ENCODE measurements around the gene RFX8. TPM values are rescaled to one million over a fixed set of nuclear protein-coding genes. Genes with fewer than 3 reads are reported as not detected.

Gene RFX8
- total and polyA plus RNA-seq, 2 of the 13 experiments (the other 11 are each of a cell fraction or from before 2014, with no cell fraction given) = not detected

- TF ChIP-seq ZKSCAN5 (CRISPR knock-in tag; IDR thresholded peaks at IDR 0.05) (no peak), ELF1 (CRISPR knock-in tag; IDR thresholded peaks at IDR 0.05) (no peak), ELF3 (CRISPR knock-in tag; IDR thresholded peaks at IDR 0.05) (peak; percentile 88), KAT7 (CRISPR knock-in tag; IDR thresholded peaks at IDR 0.05; ENCODE audit: borderline replicate concordance) (no peak), ZEB1 (IDR thresholded peaks at IDR 0.05; ENCODE audit: insufficient replicate concordance, low read depth) (peak; percentile 49), ZNF34 (CRISPR knock-in tag; IDR thresholded peaks at IDR 0.05; ENCODE audit: borderline replicate concordance) (no peak), PLRG1 (conservative IDR thresholded peaks at IDR 0.05) (no peak), ONECUT2 (CRISPR knock-in tag; IDR thresholded peaks at IDR 0.05) (0 out of 2 replicates have a peak, but pooled peaks have one; percentile 14), THAP9 (CRISPR knock-in tag; IDR thresholded peaks at IDR 0.05; ENCODE audit: borderline replicate concordance) (0 out of 2 replicates have a peak, but pooled peaks have one; percentile 15), CENPBD1 (CRISPR knock-in tag; IDR thresholded peaks at IDR 0.05; ENCODE audit: borderline replicate concordance, low read depth) (no peak), SAP130 (CRISPR knock-in tag; IDR thresholded peaks at IDR 0.05; ENCODE audit: low read depth) (peak; percentile 30; the same call in 1 of the 2 replicates), PCBP1 (IDR thresholded peaks at IDR 0.05; ENCODE audit: borderline replicate concordance, low read depth, low read length) (0 out of 2 replicates have a peak, but pooled peaks have one; percentile 71), PRDM4 (CRISPR knock-in tag; IDR thresholded peaks at IDR 0.05; ENCODE audit: borderline replicate concordance) (no peak), ZNF329 (CRISPR knock-in tag; IDR thresholded peaks at IDR 0.05; ENCODE audit: low read depth) (no peak), POGZ (CRISPR knock-in tag; IDR thresholded peaks at IDR 0.05) (0 out of 2 replicates have a peak, but pooled peaks have one; percentile 0), IKZF1 (IDR thresholded peaks at IDR 0.05) (no peak), RARA (CRISPR knock-in tag; IDR thresholded peaks at IDR 0.05) (peak; percentile 40; the same call in 1 of the 2 replicates), CBX5 (CRISPR knock-in tag; IDR thresholded peaks at IDR 0.05; ENCODE audit: borderline replicate concordance) (0 out of 2 replicates have a peak, but pooled peaks have one; percentile 29), ZNF691 (CRISPR knock-in tag; IDR thresholded peaks at IDR 0.05; ENCODE audit: borderline replicate concordance, low read depth) (no peak)
- TF ChIP-seq, protein P1, sequence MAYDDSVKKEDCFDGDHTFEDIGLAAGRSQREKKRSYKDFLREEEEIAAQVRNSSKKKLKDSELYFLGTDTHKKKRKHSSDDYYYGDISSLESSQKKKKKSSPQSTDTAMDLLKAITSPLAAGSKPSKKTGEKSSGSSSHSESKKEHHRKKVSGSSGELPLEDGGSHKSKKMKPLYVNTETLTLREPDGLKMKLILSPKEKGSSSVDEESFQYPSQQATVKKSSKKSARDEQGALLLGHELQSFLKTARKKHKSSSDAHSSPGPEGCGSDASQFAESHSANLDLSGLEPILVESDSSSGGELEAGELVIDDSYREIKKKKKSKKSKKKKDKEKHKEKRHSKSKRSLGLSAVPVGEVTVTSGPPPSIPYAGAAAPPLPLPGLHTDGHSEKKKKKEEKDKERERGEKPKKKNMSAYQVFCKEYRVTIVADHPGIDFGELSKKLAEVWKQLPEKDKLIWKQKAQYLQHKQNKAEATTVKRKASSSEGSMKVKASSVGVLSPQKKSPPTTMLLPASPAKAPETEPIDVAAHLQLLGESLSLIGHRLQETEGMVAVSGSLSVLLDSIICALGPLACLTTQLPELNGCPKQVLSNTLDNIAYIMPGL (CRISPR knock-in tag; IDR thresholded peaks at IDR 0.05; ENCODE audit: borderline replicate concordance in 1 of 2, low read depth in 1 of 2) = peak in 1 of 2 experiments; percentile 26; a peak in 2 of 4 replicates
Observed at GRCh38 chr2:101518578-101519492, 43.9 kb upstream of the RFX8 start (continued).
